ENCODE results near the gene BRSK1. TPM values are rescaled to one million over a fixed set of nuclear protein-coding genes. Genes with fewer than 3 reads are reported as not detected.

Gene BRSK1
- total RNA-seq, 1 donor from 2014 or later: 223 TPM

GRCh38 chr19:55248704-55249103, 35.1 kb upstream of the BRSK1 start:
- DNase-seq: no peak
- peaks cover 34% of the 10 kb centered on the region for H3K4me1 Mint-ChIP-seq (ENCODE audit: low read depth, unreplicated experiment)
- peak overlapping the region; percentile 77 for H3K27ac Mint-ChIP-seq (ENCODE audit: unreplicated experiment)
- H3K27me3 Mint-ChIP-seq (ENCODE audit: unreplicated experiment): peaks cover 13% of the 10 kb centered on the region
- no peak for TF ChIP-seq CTCF (IDR thresholded peaks at IDR 0.05; ENCODE audit: partially characterized antibody, unreplicated experiment)
- H3K9me3 Mint-ChIP-seq (ENCODE audit: unreplicated experiment): peaks cover 5% of the 10 kb centered on the region
- H3K36me3 Mint-ChIP-seq (ENCODE audit: unreplicated experiment): no peaks in the 10 kb centered on the region
- H3K4me3 Mint-ChIP-seq (ENCODE audit: unreplicated experiment): peak overlapping the region; percentile 49

- Mint-ChIP-seq H3K4me3 (ENCODE audit: unreplicated experiment) (no peak overlapping the region), H3K27ac (ENCODE audit: unreplicated experiment) (no peak overlapping the region), H3K9me3 (ENCODE audit: unreplicated experiment) (peaks cover 5% of the 10 kb centered on the region), H3K27me3 (ENCODE audit: unreplicated experiment) (peaks cover 11% of the 10 kb centered on the region), H3K4me1 (ENCODE audit: low read depth, unreplicated experiment) (peaks cover 44% of the 10 kb centered on the region), H3K36me3 (ENCODE audit: unreplicated experiment) (no peaks in the 10 kb centered on the region)
- DNase-seq: no peak
- no peak for TF ChIP-seq CTCF (IDR thresholded peaks at IDR 0.05; ENCODE audit: partially characterized antibody, unreplicated experiment)
These were observed 34.0 kb upstream of the BRSK1 start for GRCh38 chr19:55249841-55250240.

GRCh38 chr19:55250262-55251036, 33.3 kb upstream of the BRSK1 start:
- H3K4me3 Mint-ChIP-seq (ENCODE audit: unreplicated experiment): peak overlapping the region; percentile 45

GRCh38 chr19:55251341-55252081, 32.3 kb upstream of the BRSK1 start:
- DNase-seq: no peak
- Mint-ChIP-seq H3K27me3 (ENCODE audit: unreplicated experiment) (peaks cover 11% of the 10 kb centered on the region), H3K36me3 (ENCODE audit: unreplicated experiment) (no peaks in the 10 kb centered on the region), H3K9me3 (ENCODE audit: unreplicated experiment) (peaks cover 9% of the 10 kb centered on the region), H3K4me3 (ENCODE audit: unreplicated experiment) (peak overlapping the region; percentile 25), H3K27ac (ENCODE audit: unreplicated experiment) (no peak overlapping the region), H3K4me1 (ENCODE audit: low read depth, unreplicated experiment) (peaks cover 54% of the 10 kb centered on the region)
- no peak for TF ChIP-seq CTCF (IDR thresholded peaks at IDR 0.05; ENCODE audit: partially characterized antibody, unreplicated experiment)

More at GRCh38 chr19:55250262-55251036, 33.3 kb upstream of the BRSK1 start:
- no peak for DNase-seq
- Mint-ChIP-seq H3K4me1 (ENCODE audit: low read depth, unreplicated experiment) (peaks cover 44% of the 10 kb centered on the region), H3K9me3 (ENCODE audit: unreplicated experiment) (peaks cover 5% of the 10 kb centered on the region), H3K36me3 (ENCODE audit: unreplicated experiment) (no peaks in the 10 kb centered on the region), H3K27ac (ENCODE audit: unreplicated experiment) (peak overlapping the region; percentile 36), H3K27me3 (ENCODE audit: unreplicated experiment) (peaks cover 11% of the 10 kb centered on the region)
- TF ChIP-seq CTCF (IDR thresholded peaks at IDR 0.05; ENCODE audit: partially characterized antibody, unreplicated experiment): no peak

Data from glutamatergic neuron (in vitro differentiated cells).